NCI-H187 (cell line): Measurements from ENCODE around the gene IKZF3.
"Not testable (repeated sequence)": the region's sequence is repeated elsewhere in the genome, so short reads cannot be mapped to it uniquely, and the experiment has no call there.

Source experiments
- DNase-seq, 2 experiments: peaks; one replicate each; lab custom pipeline; 2025; lab: John Stamatoyannopoulos, UW

Gene IKZF3

DNA sequence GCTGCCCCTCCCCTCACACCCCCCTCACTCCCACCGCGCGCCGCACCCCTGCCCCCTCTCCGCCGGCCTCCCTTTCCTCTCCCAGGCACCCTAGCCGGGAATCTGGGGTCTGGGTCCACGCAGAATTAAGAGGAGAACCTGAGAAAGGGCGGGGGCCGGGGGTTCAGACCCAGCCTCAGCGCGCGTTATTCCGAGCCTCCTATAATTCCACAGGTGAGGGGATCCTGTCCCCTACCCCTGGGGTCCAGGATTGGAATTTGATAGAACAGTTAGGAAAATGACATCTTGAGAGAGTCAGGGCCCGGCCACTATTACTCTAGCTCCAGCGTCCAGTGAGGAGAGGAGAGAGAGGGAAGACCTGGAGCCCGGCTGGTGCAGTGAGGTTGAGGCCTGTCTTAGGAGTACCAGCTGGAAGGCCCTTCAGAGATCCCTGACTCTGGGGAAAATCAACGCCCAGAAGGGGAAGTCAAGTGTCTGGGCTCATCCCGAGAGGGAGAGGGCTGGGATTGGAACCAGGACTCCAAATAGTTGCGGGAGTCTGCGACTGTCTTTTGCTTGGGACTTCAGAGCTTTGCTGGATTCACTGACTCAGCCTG, 109.1 kb downstream of the IKZF3 start:
- DNase-seq, result no peak

DNA sequence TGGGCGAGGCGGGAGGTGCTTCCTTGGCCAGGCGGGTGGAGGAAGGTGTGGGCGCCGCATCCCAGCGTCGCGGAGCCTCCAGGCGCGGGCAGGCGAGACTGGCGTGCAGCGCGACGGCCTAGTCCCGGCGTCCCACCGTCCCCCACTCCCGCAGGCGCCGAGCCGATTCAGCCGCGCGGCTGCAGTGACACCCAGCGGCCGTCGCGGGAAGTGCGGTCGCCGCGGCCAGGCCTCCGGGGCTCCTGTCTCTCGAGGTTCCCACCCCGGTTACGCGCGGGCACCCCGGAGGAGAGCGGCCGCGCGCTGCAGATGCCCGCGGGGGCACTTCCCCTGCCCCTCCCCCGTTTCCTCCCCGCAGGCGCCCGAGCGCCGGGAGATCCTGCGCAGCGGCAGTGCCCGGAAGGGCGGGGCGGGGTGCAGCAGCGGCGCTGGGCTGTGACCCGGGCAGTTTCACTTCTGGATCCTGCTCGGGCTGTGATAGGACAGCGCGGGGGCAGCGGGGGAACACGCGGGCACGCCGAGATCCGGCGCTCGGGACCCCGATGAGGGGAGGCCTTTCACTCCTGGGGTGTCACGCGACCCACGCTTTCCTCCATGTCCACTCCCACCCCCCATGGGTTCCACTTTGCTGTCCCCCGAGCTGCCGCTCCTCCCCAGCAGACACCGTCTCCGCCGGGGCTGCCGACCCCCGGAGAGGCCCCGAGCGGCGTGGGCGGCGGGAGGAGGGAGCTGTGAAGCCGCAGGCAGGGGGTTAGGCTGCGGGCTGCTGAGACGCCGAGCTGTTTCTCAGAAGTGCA, 109.8 kb downstream of the IKZF3 start:
- peak; percentile 60 to 66 for DNase-seq

DNA sequence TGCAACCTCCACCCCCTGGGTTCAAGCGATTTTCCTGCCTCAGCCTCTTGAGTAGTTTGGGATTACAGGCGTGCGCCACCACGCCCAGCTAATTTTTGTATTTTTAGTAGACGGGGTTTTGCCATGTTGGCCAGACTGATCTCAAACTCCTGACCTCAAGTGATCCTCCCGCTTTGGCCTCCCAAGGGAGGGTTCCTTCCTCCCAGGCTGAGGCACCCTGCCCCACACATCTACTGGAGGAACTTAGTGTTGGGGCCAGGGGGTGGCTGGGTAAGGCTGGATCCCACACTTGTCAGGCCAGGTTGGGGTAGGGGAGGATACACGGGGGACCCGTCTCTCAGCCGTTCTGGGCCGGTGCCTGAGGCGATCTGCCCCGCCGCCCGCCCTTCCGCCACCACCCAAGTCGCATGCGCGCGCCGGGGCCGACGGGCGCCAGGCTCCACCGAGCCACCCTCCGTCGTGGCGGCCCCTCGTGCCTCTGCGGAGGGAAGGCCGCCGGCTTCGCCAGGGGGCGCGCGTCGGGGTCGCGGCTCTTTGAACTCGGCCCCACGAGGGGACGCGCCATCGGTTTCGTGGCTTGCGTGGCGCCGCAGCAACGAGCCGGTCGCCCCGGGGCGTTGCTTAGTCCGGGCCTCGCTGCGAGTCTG, 110.5 kb downstream of the IKZF3 start:
- no peak for DNase-seq

DNA sequence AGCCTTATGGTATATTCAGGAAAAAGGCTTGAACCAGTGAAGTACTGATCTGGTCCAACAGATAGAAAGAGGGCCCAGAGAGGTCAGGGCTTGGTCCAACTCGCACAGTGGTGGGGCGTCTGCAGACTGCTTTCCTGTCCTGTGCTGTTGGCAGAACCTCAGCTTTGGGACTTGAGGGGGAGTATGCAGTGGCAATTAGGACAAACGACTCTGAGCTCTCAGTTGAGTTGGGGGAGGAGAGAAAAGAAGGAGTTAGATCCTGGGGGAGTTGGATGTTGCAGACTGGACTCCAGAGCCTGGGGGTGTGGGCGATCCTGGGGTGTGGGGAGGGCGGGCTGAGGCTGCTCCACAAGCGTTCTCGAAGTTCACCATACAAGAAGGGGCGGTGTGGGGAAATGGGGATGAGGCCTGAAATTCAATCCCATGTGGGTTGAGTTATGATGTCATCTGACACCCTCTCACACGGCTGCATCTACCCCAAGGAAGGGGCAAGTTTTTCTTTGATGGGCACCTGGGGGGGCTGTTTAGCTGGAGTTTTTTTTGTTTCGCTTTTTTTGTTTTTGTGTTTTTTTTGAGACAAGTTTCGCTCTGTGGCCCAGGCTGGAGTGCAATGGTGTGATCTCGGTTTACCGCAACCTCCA, 111.8 kb downstream of the IKZF3 start:
- no peak for DNase-seq

DNA sequence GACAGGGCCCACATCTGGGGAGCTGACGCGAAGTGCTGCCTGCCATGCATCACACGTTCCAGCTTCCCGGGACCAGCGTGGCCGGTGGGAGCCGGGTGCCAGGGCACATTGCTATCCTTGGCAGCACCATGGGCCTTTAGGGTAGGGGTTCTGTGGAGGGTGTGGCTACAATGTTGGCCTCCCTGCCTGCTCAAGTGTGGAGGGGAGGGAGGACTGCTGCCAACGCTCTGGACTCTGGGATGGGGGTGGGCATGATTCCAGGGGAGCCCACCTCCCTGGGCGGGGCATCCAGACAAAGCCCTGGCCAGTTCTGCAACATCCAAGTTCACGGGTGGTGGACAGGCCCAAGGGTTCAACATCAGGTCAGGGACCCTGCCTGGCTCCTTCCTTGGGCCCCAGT, 112.5 kb downstream of the IKZF3 start:
- no peak for DNase-seq

DNA sequence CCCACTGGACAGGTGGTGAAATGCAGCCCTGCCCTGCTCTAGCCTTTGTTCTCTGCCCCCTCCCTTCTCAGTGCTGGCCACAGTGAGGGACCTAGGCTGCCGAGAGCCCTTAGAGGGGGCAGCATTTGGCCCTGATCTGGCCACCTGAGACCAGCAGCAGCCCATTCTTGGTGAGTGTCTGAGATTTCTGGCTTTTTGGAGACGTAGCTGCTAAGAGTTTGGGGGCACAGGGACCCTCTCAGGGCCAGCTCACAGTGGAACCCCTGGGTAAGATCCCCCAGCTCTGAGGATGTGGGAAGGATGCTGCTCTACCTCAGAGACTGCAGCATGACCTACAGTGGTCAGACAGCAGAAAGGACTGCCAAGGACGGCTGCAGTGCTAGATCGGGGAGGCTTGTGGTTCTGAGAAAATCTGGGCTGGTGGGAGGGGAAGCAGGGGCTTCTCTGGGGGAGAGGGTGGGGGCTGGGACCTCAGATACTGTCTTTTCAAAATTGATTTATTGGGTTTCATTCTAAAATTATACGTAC, 113.0 kb downstream of the IKZF3 start:
- DNase-seq, result no peak

DNA sequence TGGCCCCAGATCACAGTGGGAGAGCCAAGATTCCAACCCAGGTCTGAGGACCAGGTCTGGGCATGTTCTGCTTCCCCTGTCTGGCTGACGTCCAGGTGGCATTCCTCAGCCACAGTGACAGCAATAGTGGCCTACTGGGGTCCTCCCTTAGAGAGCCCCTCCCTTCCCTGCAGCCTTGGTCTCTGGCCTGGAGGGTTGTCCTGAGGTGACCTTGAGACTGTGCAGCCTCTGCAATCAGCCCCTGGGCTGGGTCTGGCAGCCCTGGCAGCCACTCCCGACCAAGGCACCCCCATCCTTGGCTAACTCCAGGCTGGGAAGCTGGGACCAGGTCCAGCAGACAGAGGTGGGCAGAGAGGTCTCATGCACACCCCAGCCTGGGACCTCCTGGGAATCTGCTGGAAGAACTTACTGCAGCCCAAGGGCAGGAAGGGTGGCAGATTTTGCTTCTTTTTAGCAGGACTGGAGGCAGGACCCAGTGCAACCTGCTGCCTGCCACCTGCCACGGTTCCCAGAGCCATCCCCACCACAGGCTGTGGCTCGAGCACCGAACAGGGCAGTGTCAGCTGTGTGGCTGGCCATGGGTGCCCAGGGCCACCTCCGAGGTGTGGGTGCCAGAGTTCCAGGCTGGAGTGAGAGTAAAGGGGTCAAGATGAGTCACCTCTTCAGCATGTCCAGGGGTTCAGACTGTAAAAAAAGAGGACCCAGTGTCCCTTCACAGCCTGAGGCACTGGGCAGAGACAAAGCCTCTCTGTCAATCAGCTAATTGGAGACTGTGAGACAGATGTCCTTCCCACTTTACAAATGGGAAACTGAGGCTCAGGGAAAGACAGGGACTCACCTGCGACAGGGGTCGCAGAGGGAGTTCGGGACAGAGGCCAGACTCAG, 113.7 kb downstream of the IKZF3 start:
- DNase-seq, result no peak

DNA sequence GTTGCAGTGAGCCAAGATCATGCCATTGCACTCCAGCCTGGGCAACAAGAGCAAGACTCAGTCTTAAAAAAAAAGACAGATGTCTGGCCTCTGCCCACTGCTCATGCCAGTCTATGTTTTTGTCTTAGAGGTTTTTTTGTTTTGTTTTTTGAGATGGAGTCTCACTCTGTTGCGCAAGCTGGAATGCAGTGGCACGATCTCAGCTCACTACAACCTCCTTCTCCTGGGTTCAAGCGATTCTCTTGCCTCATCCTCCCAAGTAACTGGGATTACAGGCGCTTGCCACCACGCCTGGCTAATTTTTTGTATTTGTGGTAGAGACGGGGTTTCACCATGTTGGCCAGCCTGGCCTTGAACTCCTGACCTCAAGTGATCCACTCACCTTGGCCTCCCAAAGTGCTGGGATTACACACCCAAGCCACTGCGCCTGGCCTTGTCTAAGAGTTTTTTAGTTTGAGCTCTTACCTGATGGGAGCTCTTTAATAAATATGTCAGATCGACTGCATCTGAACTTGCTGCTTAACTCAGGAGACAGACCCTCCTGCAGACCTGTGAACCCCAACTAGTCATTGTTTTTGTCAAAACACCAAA, 115.6 kb downstream of the IKZF3 start:
- not testable (repeated sequence) for DNase-seq

DNA sequence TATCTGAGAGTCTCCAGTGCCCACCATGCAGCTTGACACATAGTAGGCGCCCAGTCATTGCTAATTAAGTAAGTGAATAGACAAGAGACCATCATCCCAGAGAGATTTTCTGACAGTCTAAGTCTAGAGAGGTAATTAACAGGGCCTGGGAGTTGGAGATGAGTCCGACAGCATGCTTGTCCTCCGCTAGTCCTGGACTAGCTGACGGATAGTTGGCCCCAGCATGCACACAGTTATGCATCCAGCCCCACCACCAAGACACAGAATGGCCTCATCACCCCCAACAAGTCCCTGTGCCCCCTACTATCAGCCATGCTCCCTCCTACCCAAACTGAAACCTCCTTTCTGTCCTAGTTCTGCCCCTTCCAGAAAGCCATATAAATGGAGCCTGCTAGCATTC, 116.4 kb downstream of the IKZF3 start:
- no peak for DNase-seq

DNA sequence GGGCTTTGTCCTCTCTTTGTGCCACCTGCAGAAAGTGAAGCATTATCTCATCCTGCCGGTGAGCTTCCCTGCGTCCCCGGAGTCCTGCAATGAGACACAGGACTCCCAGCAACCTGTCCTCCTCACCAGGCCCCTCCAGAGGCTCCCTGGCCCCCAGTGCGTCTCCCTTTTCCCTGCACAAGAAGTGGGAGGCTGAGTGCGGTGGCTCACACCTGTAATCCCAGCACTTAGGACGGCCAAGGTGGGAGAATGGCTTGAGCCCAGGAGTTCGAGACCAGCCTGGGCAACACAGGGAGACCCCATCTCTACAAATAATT, 118.0 kb downstream of the IKZF3 start:
- no peak for DNase-seq

DNA sequence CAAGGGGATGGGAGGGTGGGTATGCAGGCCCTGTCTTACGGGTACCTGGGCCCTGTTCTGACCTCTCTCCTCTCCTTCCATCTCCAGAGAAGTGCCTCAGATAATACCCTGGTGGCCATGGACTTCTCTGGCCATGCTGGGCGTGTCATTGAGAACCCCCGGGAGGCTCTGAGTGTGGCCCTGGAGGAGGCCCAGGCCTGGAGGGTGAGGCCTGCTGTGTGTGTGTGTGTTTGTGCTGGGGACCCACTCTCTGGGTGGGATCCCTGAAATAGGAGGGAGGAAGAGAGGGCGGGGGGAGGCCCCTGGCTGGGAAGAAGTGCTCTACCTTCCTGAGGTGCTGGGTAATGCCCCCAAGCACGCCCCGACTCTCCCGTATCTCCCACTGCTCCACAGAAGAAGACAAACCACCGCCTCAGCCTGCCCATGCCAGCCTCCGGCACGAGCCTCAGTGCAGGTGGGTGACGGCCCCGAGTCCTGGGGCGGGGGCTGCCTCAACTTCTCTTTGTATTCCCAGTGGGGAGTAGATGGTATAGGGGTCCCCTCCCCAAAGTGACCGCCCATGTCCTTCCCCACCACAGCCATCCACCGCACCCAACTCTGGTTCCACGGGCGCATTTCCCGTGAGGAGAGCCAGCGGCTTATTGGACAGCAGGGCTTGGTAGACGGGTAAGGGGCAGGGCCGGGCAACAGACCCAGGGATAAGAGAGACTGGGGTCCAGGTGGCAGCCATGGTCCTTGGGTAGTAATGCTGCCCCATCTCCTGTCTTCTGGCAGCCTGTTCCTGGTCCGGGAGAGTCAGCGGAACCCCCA, 118.6 kb downstream of the IKZF3 start:
- no peak for DNase-seq

DNA sequence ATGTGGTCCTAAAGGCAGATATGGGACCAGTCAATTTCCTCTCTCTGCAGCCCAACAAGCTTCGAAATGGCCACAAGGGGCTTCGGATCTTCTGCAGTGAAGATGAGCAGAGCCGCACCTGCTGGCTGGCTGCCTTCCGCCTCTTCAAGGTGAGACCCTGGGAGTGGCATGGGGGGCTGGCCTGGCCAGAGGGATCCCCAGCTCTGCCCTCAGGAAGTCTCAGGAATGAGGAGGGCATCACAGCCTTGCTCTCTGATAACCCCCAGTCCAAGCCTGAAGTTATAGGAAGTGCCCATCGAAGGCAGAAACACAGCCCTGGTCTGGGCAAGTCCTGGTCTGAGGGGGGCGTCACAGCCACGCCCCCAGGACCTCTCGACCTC, 119.3 kb downstream of the IKZF3 start:
- DNase-seq, result no peak

DNA sequence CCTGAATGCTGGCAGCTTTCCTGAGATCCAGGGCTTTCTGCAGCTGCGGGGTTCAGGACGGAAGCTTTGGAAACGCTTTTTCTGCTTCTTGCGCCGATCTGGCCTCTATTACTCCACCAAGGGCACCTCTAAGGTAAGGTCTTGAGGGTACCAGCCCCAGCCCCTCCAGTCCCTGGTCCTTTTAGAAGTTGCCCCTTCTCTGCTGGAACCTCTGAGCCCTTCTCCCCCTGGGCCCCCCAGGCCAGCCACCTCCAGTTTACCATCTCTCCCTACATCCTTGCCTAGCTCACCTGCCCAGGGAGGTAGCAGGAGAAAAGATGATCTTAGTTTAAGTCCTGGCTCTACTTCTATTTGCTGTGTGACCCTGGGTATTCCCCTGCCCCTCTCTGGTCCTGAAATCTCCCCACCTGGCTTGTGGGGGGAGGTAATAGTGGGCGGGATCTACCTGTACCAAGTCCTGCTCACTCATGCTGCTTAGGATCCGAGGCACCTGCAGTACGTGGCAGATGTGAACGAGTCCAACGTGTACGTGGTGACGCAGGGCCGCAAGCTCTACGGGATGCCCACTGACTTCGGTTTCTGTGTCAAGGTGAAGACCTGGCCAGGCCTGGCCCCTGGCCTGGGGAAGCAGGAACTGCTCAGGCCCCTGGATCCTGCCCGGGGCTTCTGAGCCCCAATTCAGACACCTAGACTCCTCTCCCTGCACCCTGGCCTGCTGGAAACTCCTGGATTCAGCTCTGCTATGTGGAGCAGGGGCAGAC, 119.9 kb downstream of the IKZF3 start:
- no peak for DNase-seq

DNA sequence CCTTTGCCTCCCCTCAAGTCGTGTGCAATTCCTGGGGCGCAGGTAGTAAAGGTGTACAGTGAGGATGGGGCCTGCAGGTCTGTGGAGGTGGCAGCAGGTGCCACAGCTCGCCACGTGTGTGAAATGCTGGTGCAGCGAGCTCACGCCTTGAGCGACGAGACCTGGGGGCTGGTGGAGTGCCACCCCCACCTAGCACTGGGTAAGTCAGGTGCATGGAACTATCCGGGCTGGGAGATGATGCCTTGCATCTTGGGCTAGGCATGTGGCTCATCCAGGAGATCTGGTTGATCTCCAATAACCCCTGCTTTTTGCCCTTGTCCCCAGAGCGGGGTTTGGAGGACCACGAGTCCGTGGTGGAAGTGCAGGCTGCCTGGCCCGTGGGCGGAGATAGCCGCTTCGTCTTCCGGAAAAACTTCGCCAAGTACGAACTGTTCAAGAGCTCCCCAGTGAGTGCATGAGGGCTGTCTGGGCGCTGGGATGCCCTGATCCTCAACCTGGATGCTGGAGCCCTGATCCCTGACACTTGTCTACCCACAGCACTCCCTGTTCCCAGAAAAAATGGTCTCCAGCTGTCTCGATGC, 121.2 kb downstream of the IKZF3 start:
- DNase-seq, result no peak

DNA sequence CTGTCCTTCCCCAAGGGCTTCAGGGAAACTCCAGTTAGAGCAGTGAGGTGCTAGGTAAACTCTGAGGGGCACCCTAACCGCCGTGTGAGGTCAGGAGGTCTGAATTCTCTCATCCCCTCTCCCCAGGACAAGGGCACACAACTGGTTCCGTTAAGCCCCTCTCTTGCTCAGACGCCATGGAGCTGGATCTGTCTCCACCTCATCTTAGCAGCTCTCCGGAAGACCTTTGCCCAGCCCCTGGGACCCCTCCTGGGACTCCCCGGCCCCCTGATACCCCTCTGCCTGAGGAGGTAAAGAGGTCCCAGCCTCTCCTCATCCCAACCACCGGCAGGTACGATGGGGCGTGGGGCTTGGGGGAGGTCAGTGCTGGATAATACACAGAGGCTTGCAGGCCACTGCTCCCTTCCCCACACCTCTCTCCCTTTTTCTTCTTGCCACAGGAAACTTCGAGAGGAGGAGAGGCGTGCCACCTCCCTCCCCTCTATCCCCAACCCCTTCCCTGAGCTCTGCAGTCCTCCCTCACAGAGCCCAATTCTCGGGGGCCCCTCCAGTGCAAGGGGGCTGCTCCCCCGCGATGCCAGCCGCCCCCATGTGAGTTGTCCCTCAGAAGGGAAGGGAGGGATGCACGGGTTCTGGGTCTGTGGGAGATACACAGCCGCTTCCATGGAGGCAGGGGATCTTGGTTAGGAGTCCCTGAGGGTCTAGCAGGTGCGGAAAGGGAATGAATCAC, 121.8 kb downstream of the IKZF3 start:
- no peak for DNase-seq

DNA sequence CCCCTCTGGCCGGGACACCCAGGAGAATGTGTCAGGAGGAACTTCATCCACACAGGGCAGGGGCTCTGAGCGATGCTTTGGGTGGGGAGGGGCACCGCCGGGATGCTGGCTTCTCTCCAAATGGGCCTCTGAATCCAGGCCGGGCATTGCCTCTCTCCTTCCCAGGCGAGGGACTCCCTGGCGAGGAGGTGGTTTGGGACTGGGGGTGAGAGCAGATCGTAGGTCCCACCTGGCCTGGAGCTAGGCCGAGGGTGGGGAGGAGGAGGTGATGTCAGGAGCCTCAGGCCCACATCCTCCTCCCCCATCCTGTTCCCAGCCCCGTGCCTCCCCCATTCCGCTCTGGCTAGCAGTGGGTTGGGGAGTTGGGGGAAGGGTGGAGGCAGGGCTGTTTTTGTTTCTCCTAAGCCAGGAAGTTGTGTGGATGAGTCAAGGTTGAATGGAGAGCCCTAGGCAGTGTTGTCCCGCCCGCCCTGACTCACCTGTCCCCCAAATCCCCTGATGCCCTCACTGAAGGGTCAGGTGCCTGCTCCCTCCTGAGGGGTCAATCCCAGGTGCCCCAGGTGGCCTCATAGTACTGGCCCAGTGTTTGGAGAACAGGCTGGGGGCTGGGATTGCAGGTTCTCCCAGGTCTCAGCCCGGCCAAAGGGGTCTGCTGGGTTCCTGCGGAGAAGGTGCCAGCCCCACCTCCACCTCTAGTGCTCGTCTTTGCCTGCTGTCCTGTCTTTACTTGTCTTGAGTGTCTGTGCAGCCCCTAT, 123.6 kb downstream of the IKZF3 start:
- DNase-seq, result no peak

DNA sequence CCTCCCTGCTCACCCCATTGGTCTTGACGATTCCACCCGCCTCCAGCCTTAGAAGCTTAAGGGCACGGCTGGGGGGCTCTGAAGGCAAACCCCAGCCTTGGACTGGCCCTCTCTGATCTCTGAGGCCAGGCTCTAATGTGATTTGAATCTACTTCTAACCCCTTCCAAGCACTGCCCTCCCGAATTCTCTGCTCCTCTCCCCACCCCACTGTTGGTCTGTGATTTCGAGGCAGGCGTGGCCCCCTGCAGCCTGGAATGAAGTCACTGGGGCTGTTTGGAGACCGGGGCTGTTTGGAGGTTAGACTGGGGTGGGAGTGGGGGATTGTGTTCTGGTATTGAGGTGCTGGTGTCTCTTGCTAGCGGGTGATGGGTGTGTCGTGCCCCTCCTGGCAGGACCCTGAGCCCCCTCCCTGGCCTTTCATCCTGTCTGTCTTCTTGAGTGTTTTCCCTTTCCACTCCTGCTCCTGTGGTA, 124.2 kb downstream of the IKZF3 start:
- DNase-seq, result no peak
